Hematopoietic multipotent progenitor cell treated with erythropoietin and hydrocortisone succinate and interleukin-3 and kit ligand, for 17 days (in vitro differentiated cells): ENCODE results near the gene TEKT2.

Experiments
- DNase-seq: peaks from one replicate; pipeline ENCODE4 v3.0.0-alpha.2; 2015; ENCODE audit warnings: low spot score

The TEKT2 gene

DNA sequence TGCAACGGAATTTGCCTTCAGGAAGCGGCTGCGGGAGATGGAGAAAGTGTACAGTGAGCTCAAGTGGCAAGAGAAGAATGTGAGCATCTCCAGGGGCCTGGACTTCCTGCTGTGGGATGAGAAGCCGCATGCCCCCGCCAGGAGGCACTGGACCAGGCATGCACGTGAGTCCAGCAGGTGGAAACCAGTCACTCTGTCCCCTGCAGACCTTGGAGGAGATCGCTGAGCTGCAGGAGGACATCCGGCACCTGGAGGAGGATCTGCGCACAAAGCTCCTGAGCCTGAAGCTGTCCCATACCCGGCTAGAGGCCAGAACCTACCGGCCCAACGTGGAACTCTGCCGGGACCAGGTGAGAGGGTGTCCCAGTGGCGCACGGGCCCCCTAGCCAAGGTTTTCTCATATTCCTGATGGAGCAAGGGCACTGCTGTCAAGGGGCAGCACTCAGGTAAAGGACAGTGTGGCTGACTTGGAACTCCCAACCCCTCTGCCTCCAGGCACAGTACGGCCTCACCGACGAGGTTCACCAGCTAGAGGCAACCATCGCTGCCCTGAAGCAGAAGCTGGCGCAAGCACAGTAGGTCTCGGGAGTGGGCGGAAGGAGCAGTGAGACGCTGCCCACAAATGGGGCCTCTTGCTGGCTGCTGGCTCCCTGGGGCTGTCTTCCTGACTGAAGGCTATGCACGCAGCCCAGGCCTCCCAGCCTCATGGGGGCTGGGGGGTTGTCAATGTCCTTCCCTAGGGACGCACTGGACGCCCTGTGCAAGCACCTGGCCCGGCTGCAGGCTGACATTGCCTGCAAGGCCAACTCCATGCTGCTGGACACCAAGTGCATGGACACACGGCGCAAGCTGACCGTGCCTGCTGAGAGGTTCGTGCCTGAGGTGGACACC is 3.6 kb downstream of the TEKT2 start:
- no peak for DNase-seq

DNA sequence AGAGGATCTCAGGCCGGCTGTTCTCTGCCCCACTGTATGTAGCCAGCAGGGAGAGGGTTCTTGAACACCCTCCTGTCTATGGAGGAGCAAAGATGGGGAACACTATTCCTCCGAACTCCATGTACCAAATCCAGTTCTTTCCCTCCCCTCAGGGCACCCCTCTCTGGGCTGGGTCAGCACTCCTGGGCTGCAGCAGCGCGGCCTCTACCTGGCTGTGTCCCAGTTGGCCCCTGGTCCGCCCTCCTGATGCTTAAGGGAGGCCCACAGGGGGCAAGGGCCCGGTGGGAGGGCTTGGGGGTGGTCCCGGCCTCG is 4.3 kb downstream of the TEKT2 start:
- DNase-seq, result no peak

GRCh38 chr1:36088577-36089392 is 4.9 kb downstream of the TEKT2 start, which contains the start of gene ADPRS:
TSS of gene ADPRS (plus strand) at chr1:36088892. CDS start at chr1:36088905, 13 bp downstream.
- peak; percentile 91 for DNase-seq

- DNase-seq, result no peak
Observed at GRCh38 chr1:36089393-36090121, 5.7 kb downstream of the TEKT2 start.

DNA sequence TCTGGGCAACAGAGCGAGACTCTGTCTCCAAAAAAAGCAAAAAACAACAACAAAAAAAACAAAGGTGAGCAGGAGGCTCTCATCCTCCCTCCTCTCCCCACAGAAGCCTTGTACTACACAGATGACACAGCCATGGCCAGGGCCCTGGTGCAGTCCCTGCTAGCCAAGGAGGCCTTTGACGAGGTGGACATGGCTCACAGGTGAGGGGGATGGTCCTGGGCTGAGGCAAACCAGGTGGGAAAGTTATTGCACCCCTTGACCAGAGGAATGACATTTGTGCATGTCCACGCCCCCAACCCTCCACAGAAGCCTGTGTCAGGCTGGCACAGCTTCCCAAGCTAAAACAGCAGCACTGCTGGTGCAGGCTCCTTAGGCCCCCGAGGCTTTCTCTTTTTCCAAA is 7.2 kb downstream of the TEKT2 start:
- DNase-seq, result no peak

DNA sequence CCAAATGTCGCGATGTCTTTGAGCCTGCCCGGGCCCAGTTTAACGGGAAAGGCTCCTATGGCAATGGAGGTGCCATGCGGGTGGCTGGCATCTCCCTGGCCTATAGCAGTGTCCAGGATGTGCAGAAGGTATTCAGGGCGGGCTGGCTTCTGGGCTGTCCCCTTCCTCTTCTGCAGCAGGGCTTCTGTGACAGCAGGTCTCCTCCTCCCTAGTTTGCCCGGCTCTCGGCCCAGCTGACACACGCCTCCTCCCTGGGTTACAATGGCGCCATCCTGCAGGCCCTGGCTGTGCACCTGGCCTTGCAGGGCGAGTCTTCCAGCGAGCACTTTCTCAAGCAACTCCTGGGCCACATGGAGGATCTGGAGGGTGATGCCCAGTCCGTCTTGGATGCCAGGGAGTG is 7.8 kb downstream of the TEKT2 start:
- DNase-seq, result no peak

DNA sequence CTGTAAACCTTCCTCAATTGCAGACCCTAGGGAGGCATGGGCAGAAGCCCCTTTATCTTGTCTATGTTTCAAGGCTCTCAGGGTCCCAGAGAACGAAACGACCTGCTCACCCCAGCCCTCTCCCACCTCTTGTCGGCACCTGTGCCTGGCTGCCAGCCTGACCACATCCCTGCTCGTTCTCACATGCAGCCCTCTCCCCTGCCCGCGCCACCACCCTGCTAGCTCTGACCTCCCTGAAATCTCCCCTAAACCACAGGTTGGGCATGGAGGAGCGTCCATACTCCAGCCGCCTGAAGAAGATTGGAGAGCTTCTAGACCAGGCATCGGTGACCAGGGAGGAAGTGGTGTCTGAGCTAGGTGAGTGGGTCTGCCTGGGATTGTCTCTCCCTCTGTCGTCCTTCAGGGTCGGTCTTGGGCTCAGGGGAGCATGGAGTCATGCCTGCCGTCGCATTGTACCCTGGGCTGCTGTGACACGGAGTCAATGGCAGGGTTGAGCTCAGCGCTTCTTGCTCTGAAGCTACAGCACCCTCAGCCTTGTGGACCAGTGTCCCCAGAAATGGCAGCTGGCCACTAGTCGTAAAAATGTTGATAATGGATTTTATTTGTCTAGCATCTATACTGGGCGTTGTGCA is 8.4 kb downstream of the TEKT2 start:
- no peak for DNase-seq

GRCh38 chr1:36092798-36093185 is 8.9 kb downstream of the TEKT2 start:
- no peak for DNase-seq

DNA sequence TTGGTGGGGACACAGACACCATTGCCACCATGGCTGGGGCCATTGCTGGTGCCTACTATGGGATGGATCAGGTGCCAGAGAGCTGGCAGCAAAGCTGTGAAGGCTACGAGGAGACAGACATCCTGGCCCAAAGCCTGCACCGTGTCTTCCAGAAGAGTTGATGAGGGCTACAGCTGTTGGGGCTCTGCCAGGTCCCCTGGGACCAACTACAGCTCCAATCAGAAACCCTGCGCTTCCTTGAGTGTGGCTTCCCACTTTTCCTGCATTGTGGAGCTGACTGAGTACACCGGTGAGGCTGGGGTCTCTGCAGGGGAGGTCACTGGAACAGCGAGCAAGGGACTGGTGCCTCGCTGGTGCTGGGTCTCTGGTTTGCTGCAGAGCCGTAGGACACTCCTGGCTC is 9.3 kb downstream of the TEKT2 start:
- DNase-seq, result no peak

- no peak for DNase-seq
Observed at GRCh38 chr1:36093929-36094328, 10.0 kb downstream of the TEKT2 start.

DNA sequence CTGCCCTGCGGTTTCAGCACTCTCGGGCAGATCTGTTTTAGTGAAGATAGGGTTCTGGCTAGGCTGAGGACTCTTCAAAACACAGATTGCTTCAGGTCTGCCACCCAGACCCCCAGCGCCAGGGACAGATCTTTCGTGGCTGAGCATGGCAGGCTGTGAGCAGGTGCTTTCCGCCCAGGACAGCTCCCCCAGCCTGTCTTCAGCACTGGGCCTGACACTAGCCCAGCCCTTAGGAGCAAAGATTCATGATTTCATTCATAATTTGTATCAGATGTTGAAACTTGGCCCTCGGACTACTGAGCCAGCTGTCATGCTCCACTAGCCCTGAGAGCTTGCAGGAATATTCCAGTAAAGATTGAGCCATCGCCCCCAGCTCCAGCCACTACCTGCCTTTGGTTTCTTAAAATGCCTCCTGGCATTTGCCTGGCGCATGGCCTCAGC is 10.7 kb downstream of the TEKT2 start:
- DNase-seq, result no peak

DNA sequence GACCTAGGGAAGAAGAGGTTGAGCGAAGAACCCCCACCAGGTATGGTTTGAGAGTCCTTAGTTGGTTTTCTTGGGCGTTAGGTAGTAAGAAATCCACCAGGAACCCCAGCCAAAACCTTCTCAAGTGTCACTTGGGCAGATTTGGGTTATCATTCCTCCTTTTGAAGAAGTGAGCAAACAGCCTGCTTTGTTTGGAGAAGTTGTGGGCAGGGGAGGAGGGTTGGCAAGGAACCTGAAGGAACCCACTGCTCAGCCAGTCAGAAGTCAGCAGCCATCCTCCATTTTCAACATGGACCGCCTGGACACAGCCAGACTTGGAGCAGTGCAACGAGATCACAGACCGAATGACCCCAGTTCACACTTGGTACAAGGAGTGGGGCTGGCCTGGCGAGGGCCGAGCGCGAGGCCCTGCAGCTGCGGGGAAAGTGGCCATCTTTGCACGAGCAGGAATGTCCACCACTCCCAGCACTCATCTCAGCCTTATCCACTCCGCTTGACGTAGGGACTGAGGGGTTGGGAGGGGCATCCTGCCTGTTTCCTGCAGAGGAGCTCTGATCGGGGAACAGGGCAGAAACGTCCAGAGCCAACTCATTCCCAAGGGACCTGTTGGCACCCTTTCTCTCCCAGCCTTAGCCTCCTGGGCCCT is 12.0 kb downstream of the TEKT2 start:
- no peak for DNase-seq

GRCh38 chr1:36096500-36097432 is 12.9 kb downstream of the TEKT2 start:
- no peak for DNase-seq

DNA sequence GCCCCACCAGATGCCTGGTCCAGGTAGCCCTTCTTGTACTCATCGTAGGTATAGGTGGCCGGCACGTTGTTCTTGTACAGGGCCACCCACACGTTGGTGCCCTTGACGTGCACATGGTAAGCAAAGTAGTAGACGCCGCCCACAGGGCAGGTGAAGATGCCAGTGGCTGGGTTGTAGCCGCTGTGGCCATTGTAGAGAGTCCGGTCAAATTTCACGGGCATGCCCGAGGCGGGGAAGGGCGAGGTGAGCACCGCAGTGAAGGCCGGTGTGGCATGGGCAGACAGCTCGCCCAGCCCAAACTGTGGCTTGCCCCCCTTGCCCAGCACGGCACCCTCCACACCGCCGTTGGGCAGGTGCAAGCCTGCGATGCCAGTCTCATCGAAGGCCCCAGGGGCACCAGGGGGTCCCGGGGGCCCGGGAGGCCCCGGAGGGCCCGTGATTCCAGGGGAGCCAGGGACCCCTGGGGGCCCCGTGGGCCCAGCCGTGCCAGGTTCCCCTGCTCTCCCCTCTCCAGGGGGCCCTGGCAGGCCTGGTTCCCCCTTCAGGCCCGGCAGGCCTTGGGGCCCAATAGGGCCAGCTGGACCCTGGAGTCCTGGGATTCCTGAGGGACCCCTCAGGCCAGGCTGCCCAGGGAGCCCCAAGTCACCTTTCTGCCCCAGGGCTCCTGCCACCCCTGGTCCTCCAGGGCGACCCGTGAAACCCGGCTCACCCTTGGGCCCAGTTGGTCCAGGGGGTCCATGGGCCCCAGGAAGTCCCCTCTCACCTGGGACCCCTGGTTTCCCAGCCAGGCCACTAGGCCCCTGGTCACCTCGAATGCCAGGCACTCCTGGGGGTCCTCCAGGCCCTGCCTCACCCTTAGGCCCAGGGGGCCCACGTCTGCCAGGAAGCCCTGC is 14.0 kb downstream of the TEKT2 start:
- DNase-seq, result no peak

DNA sequence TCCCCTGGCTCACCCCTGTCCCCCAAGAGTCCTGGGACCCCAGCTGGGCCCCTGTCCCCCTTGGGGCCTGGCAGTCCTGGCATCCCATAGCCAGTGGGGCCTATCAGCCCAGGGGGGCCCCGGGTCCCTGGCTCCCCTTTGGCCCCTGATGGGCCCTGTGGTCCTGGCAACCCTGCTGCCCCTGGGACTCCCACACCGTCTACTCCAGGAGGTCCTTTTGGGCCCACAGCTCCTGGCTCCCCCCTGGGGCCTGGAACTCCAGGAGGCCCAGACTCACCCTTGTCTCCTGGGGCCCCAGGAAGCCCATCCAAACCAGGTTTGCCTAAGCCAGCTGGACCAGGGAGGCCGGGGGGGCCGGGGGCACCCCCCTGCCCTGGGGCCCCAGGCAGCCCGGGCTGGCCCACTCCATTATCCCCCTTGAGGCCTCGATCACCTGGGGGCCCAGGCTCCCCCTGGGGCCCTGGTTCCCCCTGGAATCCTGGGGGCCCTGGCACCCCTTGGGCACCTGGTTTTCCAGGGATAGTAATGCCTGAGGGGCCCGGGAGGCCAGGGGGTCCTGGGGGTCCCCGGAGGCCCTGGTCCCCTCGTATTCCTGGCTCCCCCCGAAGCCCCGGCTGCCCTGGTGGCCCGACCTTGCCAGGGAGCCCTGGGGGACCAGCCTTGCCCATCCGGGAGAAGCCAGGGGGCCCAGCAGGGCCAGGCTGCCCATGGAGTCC is 14.9 kb downstream of the TEKT2 start:
- no peak for DNase-seq

DNA sequence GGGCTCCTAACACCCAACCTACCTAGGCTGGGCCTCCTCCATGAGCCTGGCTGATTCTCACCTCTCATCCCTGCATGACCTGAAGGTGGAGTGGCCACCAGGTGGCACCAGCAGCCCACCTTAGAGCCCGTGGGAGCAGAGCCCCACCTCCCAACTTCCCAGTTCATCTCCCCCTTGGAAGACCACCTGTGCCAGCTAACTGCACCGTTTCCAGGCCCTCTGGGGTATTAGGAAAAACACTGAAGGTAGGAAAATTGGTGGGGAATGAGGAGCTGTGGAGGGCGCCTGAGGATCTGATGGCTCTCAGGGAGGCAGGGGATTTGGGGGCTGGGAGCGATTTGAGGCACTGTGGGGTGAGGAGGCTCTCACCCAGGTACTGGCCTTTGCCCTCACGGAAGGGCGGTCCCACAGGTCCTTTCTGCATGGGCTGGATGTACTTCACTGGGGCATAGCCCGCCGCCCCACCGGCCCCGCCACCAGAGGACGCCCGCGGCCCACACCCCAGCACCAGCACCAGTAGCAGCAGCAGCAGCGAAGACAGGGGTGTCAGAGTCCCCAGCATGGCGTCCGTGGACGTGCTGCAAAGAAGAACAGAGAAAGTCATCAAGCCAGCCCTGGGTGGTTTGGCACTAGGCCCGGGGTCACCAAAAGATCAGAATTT is 15.9 kb downstream of the TEKT2 start:
- peak; percentile 80 for DNase-seq

- no peak for DNase-seq
Observed at GRCh38 chr1:36100376-36100775, 16.5 kb downstream of the TEKT2 start.

DNA sequence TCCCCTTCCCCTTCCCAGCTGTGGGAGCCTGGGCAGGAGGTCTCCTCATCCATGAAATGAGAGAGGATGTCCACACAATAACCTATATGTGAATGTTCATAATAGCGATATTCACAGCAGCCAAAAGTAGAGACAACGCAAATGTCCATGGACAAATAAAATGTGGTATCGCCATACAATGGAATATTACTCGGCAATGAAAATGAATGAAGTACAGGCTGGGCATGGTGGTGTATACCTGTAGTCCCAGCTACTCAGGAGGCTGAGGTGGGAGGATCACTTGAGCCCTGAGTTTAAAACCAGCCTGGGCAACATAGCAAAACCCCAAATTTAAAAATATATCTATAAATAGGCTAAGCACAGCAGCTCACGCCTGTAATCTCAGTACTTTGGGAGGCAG is 17.7 kb downstream of the TEKT2 start:
- DNase-seq, result no peak
